Measurements from ENCODE around the gene JMJD8.
"Not testable (repeated sequence)": the region's sequence is repeated elsewhere in the genome, so short reads cannot be mapped to it uniquely, and the experiment has no call there.

The JMJD8 gene

GRCh38 chr16:708019-708418 lies 23.9 kb upstream of the JMJD8 start:
- DNase-seq = no peak

GRCh38 chr16:707062-707538 lies 23.0 kb upstream of the JMJD8 start:
- no peak for DNase-seq

GRCh38 chr16:706189-707061 lies 22.3 kb upstream of the JMJD8 start:
- no peak for DNase-seq

GRCh38 chr16:705431-706188 lies 21.5 kb upstream of the JMJD8 start, which contains the start of gene FBXL16:
TSS of gene FBXL16 (minus strand) at chr16:705801. CDS start at chr16:697405, 8,396 bp downstream.
- no peak for DNase-seq

GRCh38 chr16:704552-705380 lies 20.6 kb upstream of the JMJD8 start:
- no peak for DNase-seq

GRCh38 chr16:704047-704446 lies 19.9 kb upstream of the JMJD8 start:
- no peak for DNase-seq

GRCh38 chr16:703406-703805 lies 19.3 kb upstream of the JMJD8 start:
- DNase-seq = no peak

- DNase-seq = no peak
These were observed 18.2 kb upstream of the JMJD8 start for GRCh38 chr16:702341-702740.

- no peak for DNase-seq
These were observed 16.8 kb upstream of the JMJD8 start for GRCh38 chr16:700684-701584.

- DNase-seq = no peak
These were observed 15.0 kb upstream of the JMJD8 start for GRCh38 chr16:698911-699671.

GRCh38 chr16:695355-696089 lies 11.4 kb upstream of the JMJD8 start:
- DNase-seq = peak; percentile 67

- no peak for DNase-seq
These were observed 10.8 kb upstream of the JMJD8 start for GRCh38 chr16:694863-695354.

GRCh38 chr16:694187-694862 lies 10.2 kb upstream of the JMJD8 start:
- no peak for DNase-seq

- no peak for DNase-seq
These were observed 9.6 kb upstream of the JMJD8 start for GRCh38 chr16:693766-694165.

- no peak for DNase-seq
These were observed 9.2 kb upstream of the JMJD8 start for GRCh38 chr16:693364-693763.

GRCh38 chr16:692356-693108 lies 8.4 kb upstream of the JMJD8 start:
- DNase-seq = no peak

- not testable (repeated sequence) for DNase-seq
These were observed 7.1 kb upstream of the JMJD8 start for GRCh38 chr16:691242-691641.

- DNase-seq = no peak
These were observed 5.2 kb upstream of the JMJD8 start for GRCh38 chr16:689175-689897.
